ENCODE measurements around the gene ACTR3. TPM values are rescaled to one million over a fixed set of nuclear protein-coding genes. Genes with fewer than 3 reads are reported as not detected.

Gene ACTR3
- polyA plus RNA-seq, 1 donor from 2014 or later, result 255 TPM

- Histone ChIP-seq H3K4me3 (ENCODE audit: low read length) (no peak overlapping the region), H3K27ac (ENCODE audit: low read length) (no peak overlapping the region), H4K20me1 (ENCODE audit: insufficient read depth) (no peaks in the 10 kb centered on the region), H3K79me2 (replicated peaks; ENCODE audit: insufficient read depth, low read length) (peaks cover 22% of the 10 kb centered on the region), H3K9me2 (ENCODE audit: insufficient read depth, low read length) (no peaks in the 10 kb centered on the region), H3K4me2 (ENCODE audit: low read length) (no peak overlapping the region), H3F3A (ENCODE audit: insufficient read depth, low read length, poor library complexity, severe bottlenecking) (no peaks in the 10 kb centered on the region), H3K27me3 (ENCODE audit: insufficient read depth, low read depth, low read length) (no peaks in the 10 kb centered on the region), H3K9ac (ENCODE audit: low read length) (no peak overlapping the region), H3K36me3 (ENCODE audit: insufficient read depth, low read length) (peaks cover 16% of the 10 kb centered on the region), H3K9me3 (ENCODE audit: low read length) (no peaks in the 10 kb centered on the region), H2AFZ (ENCODE audit: low read depth, low read length) (no peak overlapping the region)
- no peak for TF ChIP-seq TAF1 (IDR thresholded peaks at IDR 0.05; ENCODE audit: low read depth)
- TF ChIP-seq EP300 (conservative IDR thresholded peaks at IDR 0.05; ENCODE audit: poor library complexity, severe bottlenecking), result no peak
- no peak for TF ChIP-seq POLR2AphosphoS5 (IDR thresholded peaks at IDR 0.05)
- TF ChIP-seq CTCF (IDR thresholded peaks at IDR 0.05; ENCODE audit: poor library complexity, severe bottlenecking), result no peak
- TF ChIP-seq RAD21 (conservative IDR thresholded peaks at IDR 0.05), result no peak
- TF ChIP-seq EZH2 (IDR thresholded peaks at IDR 0.05; ENCODE audit: borderline replicate concordance, insufficient read depth, low read length, poor library complexity, severe bottlenecking), result no peak
- no peak for TF ChIP-seq REST (IDR thresholded peaks at IDR 0.05; ENCODE audit: borderline replicate concordance)
- no peak for TF ChIP-seq MXI1 (conservative IDR thresholded peaks at IDR 0.05; ENCODE audit: poor library complexity, severe bottlenecking)
- TF ChIP-seq SMC3 (conservative IDR thresholded peaks at IDR 0.05; ENCODE audit: poor library complexity), result no peak
Observed at GRCh38 chr2:113922335-113922734, 32.4 kb downstream of the ACTR3 start.

- H3K27me3 ChIP-seq (ENCODE audit: insufficient read depth, low read depth, low read length), result no peaks in the 10 kb centered on the region
- no peaks in the 10 kb centered on the region for H4K20me1 ChIP-seq (ENCODE audit: insufficient read depth)
- no peak overlapping the region for H3K27ac ChIP-seq (ENCODE audit: low read length)
- no peak overlapping the region for H2AFZ ChIP-seq (ENCODE audit: low read depth, low read length)
- H3K4me2 ChIP-seq (ENCODE audit: low read length), result no peak overlapping the region
- peaks cover 18% of the 10 kb centered on the region for H3K79me2 ChIP-seq (replicated peaks; ENCODE audit: insufficient read depth, low read length)
- no peaks in the 10 kb centered on the region for H3K9me3 ChIP-seq (ENCODE audit: low read length)
- no peaks in the 10 kb centered on the region for H3F3A ChIP-seq (ENCODE audit: insufficient read depth, low read length, poor library complexity, severe bottlenecking)
- H3K4me3 ChIP-seq (ENCODE audit: low read length), result no peak overlapping the region
- H3K9ac ChIP-seq (ENCODE audit: low read length), result no peak overlapping the region
- TF ChIP-seq TAF1 (IDR thresholded peaks at IDR 0.05; ENCODE audit: low read depth) (no peak), EP300 (conservative IDR thresholded peaks at IDR 0.05; ENCODE audit: poor library complexity, severe bottlenecking) (no peak)
- peaks cover 13% of the 10 kb centered on the region for H3K36me3 ChIP-seq (ENCODE audit: insufficient read depth, low read length)
- H3K9me2 ChIP-seq (ENCODE audit: insufficient read depth, low read length), result no peaks in the 10 kb centered on the region
Observed at GRCh38 chr2:113922784-113923183, 32.9 kb downstream of the ACTR3 start.

DNA sequence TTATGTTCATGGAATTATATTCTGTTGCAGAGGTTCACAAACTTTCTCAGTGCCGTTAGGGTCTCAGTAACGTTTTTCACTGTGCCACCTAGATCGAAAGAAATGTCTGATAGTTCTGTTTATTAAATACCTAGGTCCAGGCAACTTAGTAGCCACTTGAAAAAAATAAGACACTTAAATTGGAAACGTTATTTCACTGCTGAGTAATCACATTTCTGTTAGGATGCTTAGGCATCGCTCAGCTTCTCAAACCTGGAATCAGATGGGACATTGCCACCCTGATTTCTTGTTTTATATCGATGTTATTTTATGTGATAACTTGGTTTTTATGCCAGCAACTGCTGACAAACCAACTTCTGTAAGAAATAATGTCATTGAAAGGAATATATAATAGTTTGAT is 36.0 kb downstream of the ACTR3 start:
- TF ChIP-seq RAD21 (conservative IDR thresholded peaks at IDR 0.05), result no peak
- no peak for TF ChIP-seq POLR2AphosphoS5 (IDR thresholded peaks at IDR 0.05)
- TF ChIP-seq EP300 (conservative IDR thresholded peaks at IDR 0.05; ENCODE audit: poor library complexity, severe bottlenecking), result no peak
- TF ChIP-seq REST (IDR thresholded peaks at IDR 0.05; ENCODE audit: borderline replicate concordance), result no peak
- TF ChIP-seq TAF1 (IDR thresholded peaks at IDR 0.05; ENCODE audit: low read depth), result no peak
- no peak for TF ChIP-seq EZH2 (IDR thresholded peaks at IDR 0.05; ENCODE audit: borderline replicate concordance, insufficient read depth, low read length, poor library complexity, severe bottlenecking)
- no peak for TF ChIP-seq MXI1 (conservative IDR thresholded peaks at IDR 0.05; ENCODE audit: poor library complexity, severe bottlenecking)
- no peak for TF ChIP-seq CTCF (IDR thresholded peaks at IDR 0.05; ENCODE audit: poor library complexity, severe bottlenecking)
- TF ChIP-seq SMC3 (conservative IDR thresholded peaks at IDR 0.05; ENCODE audit: poor library complexity), result no peak
- H4K20me1 ChIP-seq (ENCODE audit: insufficient read depth), result no peaks in the 10 kb centered on the region

More for the DNA sequence above, 36.0 kb downstream of the ACTR3 start:
- peaks cover 11% of the 10 kb centered on the region for H3K36me3 ChIP-seq (ENCODE audit: insufficient read depth, low read length)
- no peaks in the 10 kb centered on the region for H3K9me3 ChIP-seq (ENCODE audit: low read length)
- H3K9ac ChIP-seq (ENCODE audit: low read length), result no peak overlapping the region
- no peak overlapping the region for H2AFZ ChIP-seq (ENCODE audit: low read depth, low read length)
- H3K79me2 ChIP-seq (replicated peaks; ENCODE audit: insufficient read depth, low read length), result peaks cover 8% of the 10 kb centered on the region
- no peaks in the 10 kb centered on the region for H3F3A ChIP-seq (ENCODE audit: insufficient read depth, low read length, poor library complexity, severe bottlenecking)
- no peak overlapping the region for H3K4me3 ChIP-seq (ENCODE audit: low read length)
- no peaks in the 10 kb centered on the region for H3K9me2 ChIP-seq (ENCODE audit: insufficient read depth, low read length)
- no peak overlapping the region for H3K27ac ChIP-seq (ENCODE audit: low read length)
- H3K27me3 ChIP-seq (ENCODE audit: insufficient read depth, low read depth, low read length), result no peaks in the 10 kb centered on the region
- H3K4me2 ChIP-seq (ENCODE audit: low read length), result no peak overlapping the region

All from neural cell (in vitro differentiated cells).